Esophagus squamous epithelium (tissue), 4 donors: ENCODE measurements around the gene PBX4.

Source experiments
- CTCF ChIP-seq, 6 experiments: fragments of 450-650 bp in 4 of 6; fragments of 200-600 bp in 2 of 6; sonication (generic) in 2 of 6; IDR thresholded peaks; one replicate each; pipeline ENCODE4 v1.5.1; 2016 to 2019; ENCODE audit warnings: antibody characterized with exemption in 6 of 6, mild to moderate bottlenecking in 4 of 6, moderate library complexity in 4 of 6
- POLR2A ChIP-seq, 4 donors: fragments of 450-650 bp; IDR thresholded peaks; one replicate each; pipeline ENCODE4 v1.6.1; 2017; ENCODE audit warnings: antibody characterized with exemption in 4 of 4, mild to moderate bottlenecking in 4 of 4, moderate library complexity in 3 of 4

- TF ChIP-seq CTCF (IDR thresholded peaks at IDR 0.05) (no peak), POLR2A (IDR thresholded peaks at IDR 0.05) (no peak)
These were observed 74.8 kb downstream of the PBX4 start for GRCh38 chr19:19543640-19544039.
